HEK293 (cell line): ENCODE measurements around the gene CAPN5.

Experiments used
- CTCF ChIA-PET: fragments of 350-600 bp; formaldehyde crosslinking; extraction: SDS; loops from one replicate; lab custom pipeline; 2021; ENCODE audit warnings: antibody characterized with exemption; lab: Yijun Ruan, JAX
- POLR2A ChIA-PET: fragments of 300-600 bp; formaldehyde crosslinking; extraction: SDS; loops from one replicate; lab custom pipeline; 2020; ENCODE audit warnings: antibody characterized with exemption, inconsistent platforms; lab: Yijun Ruan, JAX
- H3K27ac ChIP-seq: fragments of 200-500 bp; sonication (Bioruptor generic); 2 replicates; pipeline ENCODE4 v1.5.1; 2014; ENCODE audit warnings: low read depth, low read length, control low read depth, inconsistent platforms; ENCODE audit errors: extremely low read depth
- H3K36me3 ChIP-seq, 2 experiments: fragments of 200-500 bp in 1 of 2; sonication (Bioruptor generic) in 1 of 2; 1 replicate in 1 of 2; 2 replicates in 1 of 2; pipeline ENCODE4 v1.5.1; 2014 to 2017; ENCODE audit warnings: inconsistent platforms in 2 of 2, low read length in 2 of 2; ENCODE audit not compliant: control insufficient read depth in 2 of 2, insufficient read depth in 1 of 2
- H3K4me1 ChIP-seq: fragments of 200-500 bp; sonication (Bioruptor generic); 2 replicates; pipeline ENCODE4 v1.5.1; 2014; ENCODE audit warnings: mild to moderate bottlenecking, low read length, inconsistent platforms; ENCODE audit not compliant: control insufficient read depth, insufficient read depth
- H3K4me3 ChIP-seq: 2 replicates; pipeline ENCODE4 v1.5.1; 2011; ENCODE audit warnings: low read depth, mild to moderate bottlenecking, control low read depth, low read length, moderate library complexity
- H3K9me3 ChIP-seq: fragments of 200-500 bp; sonication (Bioruptor generic); 2 replicates; pipeline ENCODE4 v1.5.1; 2014; ENCODE audit warnings: low read depth, low read length, inconsistent platforms; ENCODE audit not compliant: control insufficient read depth, insufficient read depth
- KLF10 ChIP-seq: fragments of 450-650 bp; IDR thresholded peaks from 2 replicates; pipeline ENCODE4 v1.5.1; 2018; ENCODE audit warnings: missing biosample characterization, mild to moderate bottlenecking, missing genetic modification characterization
- KLF9 ChIP-seq: fragments of 450-650 bp; formaldehyde crosslinking; IDR thresholded peaks from 2 replicates; pipeline ENCODE4 v1.5.1; 2016; ENCODE audit warnings: missing biosample characterization, missing genetic modification characterization, low read depth
- ZIC2 ChIP-seq: fragments of 450-650 bp; formaldehyde crosslinking; IDR thresholded peaks from 2 replicates; pipeline ENCODE4 v1.5.1; 2016; ENCODE audit warnings: missing biosample characterization, missing genetic modification characterization
- ZNF114 ChIP-seq: fragments of 450-650 bp; formaldehyde crosslinking; IDR thresholded peaks from 2 replicates; pipeline ENCODE4 v1.5.0; 2017; ENCODE audit warnings: missing biosample characterization, missing genetic modification characterization
- ZNF133 ChIP-seq: fragments of 450-650 bp; formaldehyde crosslinking; IDR thresholded peaks from 2 replicates; pipeline ENCODE4 v1.5.1; 2016; ENCODE audit warnings: missing biosample characterization, missing genetic modification characterization
- ZNF23 ChIP-seq: fragments of 450-650 bp; formaldehyde crosslinking; IDR thresholded peaks from 2 replicates; pipeline ENCODE4 v1.5.1; 2016; ENCODE audit warnings: missing biosample characterization, missing genetic modification characterization, borderline replicate concordance
- ZNF529 ChIP-seq: fragments of 450-650 bp; formaldehyde crosslinking; IDR thresholded peaks from 2 replicates; pipeline ENCODE4 v1.5.1; 2017; ENCODE audit warnings: missing genetic modification characterization, missing biosample characterization; ENCODE audit not compliant: insufficient replicate concordance
- ZNF530 ChIP-seq: fragments of 450-650 bp; formaldehyde crosslinking; IDR thresholded peaks from 2 replicates; pipeline ENCODE4 v1.5.1; 2016; ENCODE audit warnings: low read depth, missing biosample characterization, missing genetic modification characterization
- ZNF629 ChIP-seq: fragments of 450-650 bp; formaldehyde crosslinking; IDR thresholded peaks from 2 replicates; pipeline ENCODE4 v1.5.1; 2017; ENCODE audit warnings: missing biosample characterization, missing genetic modification characterization
- ZSCAN16 ChIP-seq: fragments of 450-650 bp; formaldehyde crosslinking; IDR thresholded peaks from 2 replicates; pipeline ENCODE4 v1.5.1; 2016; ENCODE audit warnings: missing biosample characterization, missing genetic modification characterization
- ZSCAN23 ChIP-seq: fragments of 450-650 bp; formaldehyde crosslinking; IDR thresholded peaks from 2 replicates; pipeline ENCODE4 v1.5.1; 2016; ENCODE audit warnings: missing biosample characterization, missing genetic modification characterization
- TF ChIP-seq, protein P1 (sequence below): fragments of 450-650 bp; formaldehyde crosslinking; IDR thresholded peaks from 2 replicates; pipeline ENCODE4 v1.5.1; 2016; ENCODE audit warnings: missing biosample characterization, missing genetic modification characterization
- TF ChIP-seq, protein P2 (sequence below): fragments of 450-650 bp; formaldehyde crosslinking; IDR thresholded peaks from 2 replicates; pipeline ENCODE4 v1.5.1; 2016; ENCODE audit warnings: missing biosample characterization, missing genetic modification characterization
- TF ChIP-seq, protein P3 (sequence below): fragments of 450-650 bp; formaldehyde crosslinking; IDR thresholded peaks from 2 replicates; pipeline ENCODE4 v1.5.1; 2016; ENCODE audit warnings: missing biosample characterization, missing genetic modification characterization
- TF ChIP-seq, protein P4 (sequence below): fragments of 450-650 bp; formaldehyde crosslinking; IDR thresholded peaks from 2 replicates; pipeline ENCODE4 v1.5.1; 2016; ENCODE audit warnings: missing biosample characterization, missing genetic modification characterization
- TF ChIP-seq, protein P5 (sequence below): fragments of 450-650 bp; formaldehyde crosslinking; IDR thresholded peaks from 2 replicates; pipeline ENCODE4 v1.5.1; 2016; ENCODE audit warnings: missing biosample characterization, missing genetic modification characterization, borderline replicate concordance

The CAPN5 gene

GRCh38 chr11:77117492-77117891 is 50.7 kb downstream of the CAPN5 start:
- peak; percentile 70 for TF ChIP-seq ZIC2 (tag by site-specific recombination)
- no peak for TF ChIP-seq ZNF529 (tag by site-specific recombination)
- ChIA-PET CTCF (interaction anchor here (0.6 to 3.2 kb wide), 6 partner anchors 10 to 70 kb away, joined by 3 to 18 read pairs (median 3); partner anchors contain the start of gene MYO7A), POLR2A (no interaction called here)

DNA sequence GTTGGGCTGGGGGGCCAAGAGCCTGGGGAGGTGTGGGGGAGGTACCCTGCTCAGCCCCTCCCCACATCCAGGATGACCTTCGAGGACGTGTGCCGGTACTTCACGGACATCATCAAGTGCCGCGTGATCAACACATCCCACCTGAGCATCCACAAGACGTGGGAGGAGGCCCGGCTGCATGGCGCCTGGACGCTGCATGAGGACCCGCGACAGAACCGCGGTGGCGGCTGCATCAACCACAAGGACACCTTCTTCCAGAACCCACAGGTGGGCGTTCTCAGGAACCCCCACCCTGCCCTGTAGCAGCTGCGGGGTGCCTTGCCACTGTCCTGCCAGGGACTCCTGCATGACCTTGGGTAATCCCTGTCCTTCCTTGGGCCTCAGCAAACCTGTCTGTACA is 51.3 kb downstream of the CAPN5 start:
- ChIA-PET POLR2A (no interaction called here), CTCF (interaction anchor here (1.1 to 3.2 kb wide), 3 partner anchors 9 to 70 kb away, joined by 3 to 18 read pairs (median 5); partner anchors contain the start of gene MYO7A)
- no peaks in the 10 kb centered on the region for H3K9me3 ChIP-seq
- TF ChIP-seq ZNF23 (tag by site-specific recombination) (no peak), ZNF530 (tag by site-specific recombination) (no peak), ZNF133 (no peak), ZNF629 (tag by site-specific recombination) (no peak), KLF9 (no peak), ZSCAN16 (no peak), KLF10 (no peak), ZSCAN23 (tag by site-specific recombination) (no peak), ZNF114 (tag by site-specific recombination) (no peak)
- TF ChIP-seq, protein P1, sequence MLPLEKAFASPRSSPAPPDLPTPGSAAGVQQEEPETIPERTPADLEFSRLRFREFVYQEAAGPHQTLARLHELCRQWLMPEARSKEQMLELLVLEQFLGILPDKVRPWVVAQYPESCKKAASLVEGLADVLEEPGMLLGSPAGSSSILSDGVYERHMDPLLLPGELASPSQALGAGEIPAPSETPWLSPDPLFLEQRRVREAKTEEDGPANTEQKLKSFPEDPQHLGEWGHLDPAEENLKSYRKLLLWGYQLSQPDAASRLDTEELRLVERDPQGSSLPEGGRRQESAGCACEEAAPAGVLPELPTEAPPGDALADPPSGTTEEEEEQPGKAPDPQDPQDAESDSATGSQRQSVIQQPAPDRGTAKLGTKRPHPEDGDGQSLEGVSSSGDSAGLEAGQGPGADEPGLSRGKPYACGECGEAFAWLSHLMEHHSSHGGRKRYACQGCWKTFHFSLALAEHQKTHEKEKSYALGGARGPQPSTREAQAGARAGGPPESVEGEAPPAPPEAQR (tag by site-specific recombination): no peak
- TF ChIP-seq, protein P2, sequence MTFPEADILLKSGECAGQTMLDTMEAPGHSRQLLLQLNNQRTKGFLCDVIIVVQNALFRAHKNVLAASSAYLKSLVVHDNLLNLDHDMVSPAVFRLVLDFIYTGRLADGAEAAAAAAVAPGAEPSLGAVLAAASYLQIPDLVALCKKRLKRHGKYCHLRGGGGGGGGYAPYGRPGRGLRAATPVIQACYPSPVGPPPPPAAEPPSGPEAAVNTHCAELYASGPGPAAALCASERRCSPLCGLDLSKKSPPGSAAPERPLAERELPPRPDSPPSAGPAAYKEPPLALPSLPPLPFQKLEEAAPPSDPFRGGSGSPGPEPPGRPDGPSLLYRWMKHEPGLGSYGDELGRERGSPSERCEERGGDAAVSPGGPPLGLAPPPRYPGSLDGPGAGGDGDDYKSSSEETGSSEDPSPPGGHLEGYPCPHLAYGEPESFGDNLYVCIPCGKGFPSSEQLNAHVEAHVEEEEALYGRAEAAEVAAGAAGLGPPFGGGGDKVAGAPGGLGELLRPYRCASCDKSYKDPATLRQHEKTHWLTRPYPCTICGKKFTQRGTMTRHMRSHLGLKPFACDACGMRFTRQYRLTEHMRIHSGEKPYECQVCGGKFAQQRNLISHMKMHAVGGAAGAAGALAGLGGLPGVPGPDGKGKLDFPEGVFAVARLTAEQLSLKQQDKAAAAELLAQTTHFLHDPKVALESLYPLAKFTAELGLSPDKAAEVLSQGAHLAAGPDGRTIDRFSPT (tag by site-specific recombination): no peak
- TF ChIP-seq, protein P3, sequence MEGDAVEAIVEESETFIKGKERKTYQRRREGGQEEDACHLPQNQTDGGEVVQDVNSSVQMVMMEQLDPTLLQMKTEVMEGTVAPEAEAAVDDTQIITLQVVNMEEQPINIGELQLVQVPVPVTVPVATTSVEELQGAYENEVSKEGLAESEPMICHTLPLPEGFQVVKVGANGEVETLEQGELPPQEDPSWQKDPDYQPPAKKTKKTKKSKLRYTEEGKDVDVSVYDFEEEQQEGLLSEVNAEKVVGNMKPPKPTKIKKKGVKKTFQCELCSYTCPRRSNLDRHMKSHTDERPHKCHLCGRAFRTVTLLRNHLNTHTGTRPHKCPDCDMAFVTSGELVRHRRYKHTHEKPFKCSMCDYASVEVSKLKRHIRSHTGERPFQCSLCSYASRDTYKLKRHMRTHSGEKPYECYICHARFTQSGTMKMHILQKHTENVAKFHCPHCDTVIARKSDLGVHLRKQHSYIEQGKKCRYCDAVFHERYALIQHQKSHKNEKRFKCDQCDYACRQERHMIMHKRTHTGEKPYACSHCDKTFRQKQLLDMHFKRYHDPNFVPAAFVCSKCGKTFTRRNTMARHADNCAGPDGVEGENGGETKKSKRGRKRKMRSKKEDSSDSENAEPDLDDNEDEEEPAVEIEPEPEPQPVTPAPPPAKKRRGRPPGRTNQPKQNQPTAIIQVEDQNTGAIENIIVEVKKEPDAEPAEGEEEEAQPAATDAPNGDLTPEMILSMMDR (tag by site-specific recombination): no peak
- TF ChIP-seq, protein P4, sequence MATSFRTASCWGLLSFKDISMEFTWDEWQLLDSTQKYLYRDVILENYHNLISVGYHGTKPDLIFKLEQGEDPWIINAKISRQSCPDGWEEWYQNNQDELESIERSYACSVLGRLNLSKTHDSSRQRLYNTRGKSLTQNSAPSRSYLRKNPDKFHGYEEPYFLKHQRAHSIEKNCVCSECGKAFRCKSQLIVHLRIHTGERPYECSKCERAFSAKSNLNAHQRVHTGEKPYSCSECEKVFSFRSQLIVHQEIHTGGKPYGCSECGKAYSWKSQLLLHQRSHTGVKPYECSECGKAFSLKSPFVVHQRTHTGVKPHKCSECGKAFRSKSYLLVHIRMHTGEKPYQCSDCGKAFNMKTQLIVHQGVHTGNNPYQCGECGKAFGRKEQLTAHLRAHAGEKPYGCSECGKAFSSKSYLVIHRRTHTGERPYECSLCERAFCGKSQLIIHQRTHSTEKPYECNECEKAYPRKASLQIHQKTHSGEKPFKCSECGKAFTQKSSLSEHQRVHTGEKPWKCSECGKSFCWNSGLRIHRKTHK: no peak
- TF ChIP-seq, protein P5, sequence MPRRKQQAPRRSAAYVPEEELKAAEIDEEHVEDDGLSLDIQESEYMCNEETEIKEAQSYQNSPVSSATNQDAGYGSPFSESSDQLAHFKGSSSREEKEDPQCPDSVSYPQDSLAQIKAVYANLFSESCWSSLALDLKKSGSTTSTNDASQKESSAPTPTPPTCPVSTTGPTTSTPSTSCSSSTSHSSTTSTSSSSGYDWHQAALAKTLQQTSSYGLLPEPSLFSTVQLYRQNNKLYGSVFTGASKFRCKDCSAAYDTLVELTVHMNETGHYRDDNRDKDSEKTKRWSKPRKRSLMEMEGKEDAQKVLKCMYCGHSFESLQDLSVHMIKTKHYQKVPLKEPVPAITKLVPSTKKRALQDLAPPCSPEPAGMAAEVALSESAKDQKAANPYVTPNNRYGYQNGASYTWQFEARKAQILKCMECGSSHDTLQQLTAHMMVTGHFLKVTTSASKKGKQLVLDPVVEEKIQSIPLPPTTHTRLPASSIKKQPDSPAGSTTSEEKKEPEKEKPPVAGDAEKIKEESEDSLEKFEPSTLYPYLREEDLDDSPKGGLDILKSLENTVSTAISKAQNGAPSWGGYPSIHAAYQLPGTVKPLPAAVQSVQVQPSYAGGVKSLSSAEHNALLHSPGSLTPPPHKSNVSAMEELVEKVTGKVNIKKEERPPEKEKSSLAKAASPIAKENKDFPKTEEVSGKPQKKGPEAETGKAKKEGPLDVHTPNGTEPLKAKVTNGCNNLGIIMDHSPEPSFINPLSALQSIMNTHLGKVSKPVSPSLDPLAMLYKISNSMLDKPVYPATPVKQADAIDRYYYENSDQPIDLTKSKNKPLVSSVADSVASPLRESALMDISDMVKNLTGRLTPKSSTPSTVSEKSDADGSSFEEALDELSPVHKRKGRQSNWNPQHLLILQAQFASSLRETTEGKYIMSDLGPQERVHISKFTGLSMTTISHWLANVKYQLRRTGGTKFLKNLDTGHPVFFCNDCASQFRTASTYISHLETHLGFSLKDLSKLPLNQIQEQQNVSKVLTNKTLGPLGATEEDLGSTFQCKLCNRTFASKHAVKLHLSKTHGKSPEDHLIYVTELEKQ (tag by site-specific recombination): no peak
- no peak overlapping the region for H3K27ac ChIP-seq
- no peak overlapping the region for H3K4me3 ChIP-seq
- no peaks in the 10 kb centered on the region for H3K4me1 ChIP-seq
- no peaks in the 10 kb centered on the region for H3K36me3 ChIP-seq

More at GRCh38 chr11:77117492-77117891, 50.7 kb downstream of the CAPN5 start:
- Histone ChIP-seq H3K9me3 (no peaks in the 10 kb centered on the region), H3K4me3 (no peak overlapping the region), H3K4me1 (no peaks in the 10 kb centered on the region), H3K27ac (no peak overlapping the region), H3K36me3 (no peaks in the 10 kb centered on the region)
